Kidney (tissue), 14 donors: ENCODE data around the gene DENND2A. TPM values are rescaled to one million over a fixed set of nuclear protein-coding genes. Genes with fewer than 3 reads are reported as not detected.
A peak's percentile ranks its signal among the peaks of the same experiment; 100 is the strongest.

Experiments used
- DNase-seq, 5 donors: peaks; one replicate each; pipeline ENCODE4 v3.0.0-alpha.2; 2013 to 2020
- FAIRE-seq: peaks from 2 replicates; lab custom pipeline; 2012; peaks lifted over from hg19 to GRCh38; lab: Jason Lieb, UNC
- H3K27ac ChIP-seq, 2 donors: one replicate each; pipeline ENCODE4 v1.7.0; 2013; ENCODE audit warnings: low read depth in 2 of 2, low read length in 2 of 2, inconsistent platforms in 1 of 2
- H3K27me3 ChIP-seq: one replicate; pipeline ENCODE4 v1.7.1; 2013; ENCODE audit warnings: low read length, inconsistent platforms; ENCODE audit not compliant: control insufficient read depth, insufficient read depth
- H3K36me3 ChIP-seq, 3 donors: one replicate each; pipeline versions ENCODE4 v1.7.0 to v1.7.1; 2013; ENCODE audit warnings: low read length in 3 of 3, control low read depth in 1 of 3, inconsistent platforms in 1 of 3; ENCODE audit not compliant: insufficient read depth in 3 of 3, control insufficient read depth in 2 of 3
- H3K4me1 ChIP-seq, 3 donors: one replicate each; pipeline versions ENCODE4 v1.7.0 to v1.7.1; 2013; ENCODE audit warnings: low read length in 3 of 3, inconsistent platforms in 1 of 3, low read depth in 1 of 3; ENCODE audit not compliant: control insufficient read depth in 2 of 3, insufficient read depth in 2 of 3
- H3K4me3 ChIP-seq, 3 donors: one replicate each; pipeline versions ENCODE4 v1.7.0 to v1.8.1; 2013; ENCODE audit warnings: low read length in 3 of 3, control low read depth in 1 of 3, inconsistent platforms in 1 of 3
- H3K9ac ChIP-seq, 3 donors: one replicate each; pipeline versions ENCODE4 v1.7.0 to v1.7.1; 2013; ENCODE audit warnings: low read length in 3 of 3, control low read depth in 1 of 3, inconsistent platforms in 1 of 3
- H3K9me3 ChIP-seq, 3 donors: one replicate each; pipeline versions ENCODE4 v1.7.0 to v1.7.1; 2013; ENCODE audit warnings: low read length in 3 of 3, control low read depth in 1 of 3, inconsistent platforms in 1 of 3; ENCODE audit not compliant: control insufficient read depth in 2 of 3, insufficient read depth in 1 of 3
- intact Hi-C: fragments of 100-400 bp; cut with DNase I; formaldehyde crosslinking; loops from one replicate; pipeline ENCODE4 v1.11.1; 2022
- polyA plus RNA-seq: library from polyadenylated mRNA; stranded (reverse); fragments of 350-450 nt; fragmentation: Illumina TruSeq; extraction: RNeasy Lipid Tissue Mini Kit (QIAGEN cat#74804); gene quantifications from one replicate; pipeline ENCODE4 v1.2.3, GENCODE V29; 2014; ENCODE audit warnings: low read depth, low replicate concordance; ENCODE audit not compliant: insufficient read depth
- total RNA-seq: library from RNA; stranded (reverse); fragmentation: NEBNext Ultra II Directional; extraction: Animal tissue kit (Norgen Biotek cat#: 25700); gene quantifications from one replicate; pipeline ENCODE4 v1.2.1, GENCODE V29; 2021
- TF ChIP-seq, protein P1 (sequence below): IDR thresholded peaks from 3 replicates; pipeline ENCODE4 v1.5.1; 2012; ENCODE audit warnings: mild to moderate bottlenecking, moderate library complexity, borderline replicate concordance; ENCODE audit not compliant: insufficient read depth; ENCODE audit errors: extremely low read depth
- donor health status: control.
- donor health status: control.
- donor health status: control.
- donor health status: control.
- donor health status: control.
- donor health status: DM: yes; HTN: yes; CAD: no.
- donor health status: Normal renal cell carcinoma (clear cell type).

The DENND2A gene
- total and polyA plus RNA-seq, 2 donors from 2014 or later: 6.5 to 18.0 TPM

- DNase-seq: peak in 4 of 5 donors; percentile 50 to 84 (median 67)
- Histone ChIP-seq H3K27me3 (no peaks in the 10 kb centered on the region), H3K27ac (peak overlapping the region; percentile 78 to 85), H3K4me3 (no peak overlapping the region), H3K9ac (no peak overlapping the region), H3K9me3 (no peaks in the 10 kb centered on the region), H3K4me1 (peaks cover 6 to 28% (median 15%) of the 10 kb centered on the region in 3 donors), H3K36me3 (no peaks in the 10 kb centered on the region)
- intact Hi-C loops: no loop called here
- TF ChIP-seq, protein P1, sequence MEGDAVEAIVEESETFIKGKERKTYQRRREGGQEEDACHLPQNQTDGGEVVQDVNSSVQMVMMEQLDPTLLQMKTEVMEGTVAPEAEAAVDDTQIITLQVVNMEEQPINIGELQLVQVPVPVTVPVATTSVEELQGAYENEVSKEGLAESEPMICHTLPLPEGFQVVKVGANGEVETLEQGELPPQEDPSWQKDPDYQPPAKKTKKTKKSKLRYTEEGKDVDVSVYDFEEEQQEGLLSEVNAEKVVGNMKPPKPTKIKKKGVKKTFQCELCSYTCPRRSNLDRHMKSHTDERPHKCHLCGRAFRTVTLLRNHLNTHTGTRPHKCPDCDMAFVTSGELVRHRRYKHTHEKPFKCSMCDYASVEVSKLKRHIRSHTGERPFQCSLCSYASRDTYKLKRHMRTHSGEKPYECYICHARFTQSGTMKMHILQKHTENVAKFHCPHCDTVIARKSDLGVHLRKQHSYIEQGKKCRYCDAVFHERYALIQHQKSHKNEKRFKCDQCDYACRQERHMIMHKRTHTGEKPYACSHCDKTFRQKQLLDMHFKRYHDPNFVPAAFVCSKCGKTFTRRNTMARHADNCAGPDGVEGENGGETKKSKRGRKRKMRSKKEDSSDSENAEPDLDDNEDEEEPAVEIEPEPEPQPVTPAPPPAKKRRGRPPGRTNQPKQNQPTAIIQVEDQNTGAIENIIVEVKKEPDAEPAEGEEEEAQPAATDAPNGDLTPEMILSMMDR: no peak
- peak; percentile 53 for FAIRE-seq
These were observed 76.0 kb downstream of the DENND2A start for GRCh38 chr7:140564643-140565042.

DNA sequence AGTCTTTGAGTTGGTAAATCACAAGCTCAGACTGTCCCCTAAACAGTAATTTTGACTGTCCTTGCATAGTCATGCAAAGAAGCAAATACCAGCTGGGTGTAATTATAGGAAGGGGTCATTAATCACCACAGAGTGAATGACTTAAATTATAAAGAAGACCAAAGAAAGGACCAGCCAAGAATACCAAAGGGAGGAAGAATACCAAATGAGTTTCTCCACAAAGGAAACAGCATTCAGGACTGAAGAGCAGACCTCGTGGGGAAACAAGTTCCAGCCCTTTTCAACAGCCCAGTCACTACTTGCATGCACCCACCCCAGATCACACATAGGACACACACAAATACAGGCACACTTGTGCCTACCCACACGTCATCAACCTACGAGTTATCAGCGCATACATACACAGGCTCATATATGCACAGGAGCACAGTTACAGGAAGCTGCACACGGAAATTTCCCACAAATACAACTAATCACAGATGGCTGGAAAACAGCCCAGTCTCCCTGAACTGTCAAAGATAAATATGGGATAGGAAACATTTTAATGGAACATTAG lies 77.6 kb downstream of the DENND2A start:
- no peak for FAIRE-seq
- intact Hi-C loops: no loop called here
- peaks cover 0 to 4% (median 2%) of the 10 kb centered on the region in 3 donors for H3K36me3 ChIP-seq

DNA sequence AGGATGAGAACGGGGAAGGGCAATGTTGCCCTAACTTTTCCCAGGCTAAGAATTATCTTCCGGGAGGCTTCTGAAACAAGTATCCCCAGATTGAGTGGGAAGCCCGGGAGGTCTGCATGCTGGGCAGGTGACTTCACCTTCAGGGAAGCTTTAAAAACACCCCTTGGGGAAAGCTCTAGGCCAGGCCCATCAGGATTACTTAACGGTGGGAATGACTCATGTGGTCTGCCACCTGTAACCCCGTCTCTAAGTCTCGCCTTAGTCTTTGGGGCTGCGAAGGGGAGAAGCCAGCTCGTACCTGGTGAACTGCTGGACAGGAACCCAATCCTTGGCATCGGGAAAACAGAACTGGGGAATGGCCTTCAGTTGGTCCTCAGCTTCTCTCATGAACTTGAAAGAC lies 81.2 kb downstream of the DENND2A start:
- H3K27me3 ChIP-seq: no peaks in the 10 kb centered on the region
- FAIRE-seq (no peak), DNase-seq (no peak)
- H3K9ac ChIP-seq: no peak overlapping the region
- peaks cover 6 to 14% (median 7%) of the 10 kb centered on the region in 3 donors for H3K4me1 ChIP-seq
- H3K9me3 ChIP-seq: no peaks in the 10 kb centered on the region
- intact Hi-C loops: no loop called here
- no peak overlapping the region for H3K4me3 ChIP-seq
- TF ChIP-seq, protein P1: no peak
- H3K27ac ChIP-seq: no peak overlapping the region
- peaks cover 0 to 8% (median 4%) of the 10 kb centered on the region in 3 donors for H3K36me3 ChIP-seq

More for the DNA sequence above, 77.6 kb downstream of the DENND2A start:
- Histone ChIP-seq H3K9ac (no peak overlapping the region), H3K27me3 (no peaks in the 10 kb centered on the region), H3K27ac (peak overlapping the region in 1 of 2 donors; percentile 26), H3K9me3 (no peaks in the 10 kb centered on the region), H3K4me1 (peaks cover 6 to 28% (median 15%) of the 10 kb centered on the region in 3 donors), H3K4me3 (no peak overlapping the region)
- peak in 2 of 5 donors; percentile 47 to 49 for DNase-seq
- TF ChIP-seq, protein P1: no peak
